Measurements from ENCODE around the gene PRDM10.

GRCh38 chr11:130023204-130023603 is 20.6 kb upstream of the PRDM10 start:
- TF ChIP-seq POLR2A (IDR thresholded peaks at IDR 0.05; ENCODE audit: low read length): no peak
- TF ChIP-seq GATA1 (IDR thresholded peaks at IDR 0.05; ENCODE audit: low read depth, low read length): no peak

Measured in erythroblast (primary cell).